ENCODE data around the gene AJAP1.

The AJAP1 gene

GRCh38 chr1:4786055-4786454, 131.6 kb downstream of the AJAP1 start:
- TF ChIP-seq CTCF (IDR thresholded peaks at IDR 0.05; ENCODE audit: low read depth, low read length) = no peak
- no peak overlapping the region for H3K4me3 ChIP-seq (ENCODE audit: low read depth, low read length)

- TF ChIP-seq CTCF (IDR thresholded peaks at IDR 0.05; ENCODE audit: low read depth, low read length) = no peak
- no peak overlapping the region for H3K4me3 ChIP-seq (ENCODE audit: low read depth, low read length)
Measured at GRCh38 chr1:4787551-4787950, 133.1 kb downstream of the AJAP1 start.

GRCh38 chr1:4792565-4792964, 138.2 kb downstream of the AJAP1 start:
- no peak for TF ChIP-seq CTCF (IDR thresholded peaks at IDR 0.05; ENCODE audit: low read depth, low read length)

GRCh38 chr1:4794020-4794780, 139.8 kb downstream of the AJAP1 start:
- H3K4me3 ChIP-seq (ENCODE audit: low read depth, low read length) = no peak overlapping the region
- TF ChIP-seq CTCF (IDR thresholded peaks at IDR 0.05; ENCODE audit: low read depth, low read length) = no peak

More at GRCh38 chr1:4792565-4792964, 138.2 kb downstream of the AJAP1 start:
- no peak overlapping the region for H3K4me3 ChIP-seq (ENCODE audit: low read depth, low read length)

- TF ChIP-seq CTCF (IDR thresholded peaks at IDR 0.05; ENCODE audit: low read depth, low read length) = no peak
- H3K4me3 ChIP-seq (ENCODE audit: low read depth, low read length) = no peak overlapping the region
Measured at GRCh38 chr1:4796161-4797015, 142.0 kb downstream of the AJAP1 start.

GRCh38 chr1:4797016-4797410, 142.6 kb downstream of the AJAP1 start:
- no peak overlapping the region for H3K4me3 ChIP-seq (ENCODE audit: low read depth, low read length)
- TF ChIP-seq CTCF (IDR thresholded peaks at IDR 0.05; ENCODE audit: low read depth, low read length) = no peak

GRCh38 chr1:4797429-4797828, 143.0 kb downstream of the AJAP1 start:
- no peak overlapping the region for H3K4me3 ChIP-seq (ENCODE audit: low read depth, low read length)
- TF ChIP-seq CTCF (IDR thresholded peaks at IDR 0.05; ENCODE audit: low read depth, low read length) = no peak
